Endothelial cell of umbilical vein (primary cell): ENCODE measurements around the gene ARHGAP10.

ENCODE experiments used
- EZH2 ChIP-seq: IDR thresholded peaks from 2 replicates; pipeline ENCODE4 v1.6.1; 2012; ENCODE audit warnings: borderline replicate concordance, low read depth, mild to moderate bottlenecking, moderate library complexity, low read length, inconsistent platforms; ENCODE audit not compliant: severe bottlenecking
- GATA2 ChIP-seq: IDR thresholded peaks from 2 replicates; pipeline ENCODE4 v1.7.0; 2011; ENCODE audit warnings: low read depth, mild to moderate bottlenecking, moderate library complexity, mixed read lengths, low read length; ENCODE audit not compliant: insufficient read length, insufficient read depth
- JUN ChIP-seq: IDR thresholded peaks from 2 replicates; pipeline ENCODE4 v1.6.1; 2011; ENCODE audit warnings: borderline replicate concordance, low read depth; ENCODE audit not compliant: insufficient read length, insufficient read depth
- MYC ChIP-seq: IDR thresholded peaks from one replicate; pipeline ENCODE4 v1.6.1; 2011; ENCODE audit warnings: mild to moderate bottlenecking, low read depth, low read length
- POLR2A ChIP-seq: IDR thresholded peaks from 2 replicates; pipeline ENCODE4 v1.6.1; 2012; ENCODE audit warnings: low read depth, mild to moderate bottlenecking, control low read depth, low read length
- POLR2AphosphoS5 ChIP-seq: IDR thresholded peaks from 2 replicates; pipeline ENCODE4 v1.6.1; 2012; ENCODE audit warnings: low read depth, mild to moderate bottlenecking, control low read depth, low read length, moderate library complexity; ENCODE audit not compliant: insufficient read depth
- TF ChIP-seq, protein P1 (sequence below), 2 donors: IDR thresholded peaks; 1 replicate in 1 of 2; 2 replicates in 1 of 2; pipeline ENCODE4 v1.5.1; 2011; ENCODE audit warnings: low read length in 2 of 2, mild to moderate bottlenecking in 2 of 2, moderate library complexity in 2 of 2, control low read depth in 1 of 2, inconsistent platforms in 1 of 2, low read depth in 1 of 2; ENCODE audit not compliant: insufficient read depth in 1 of 2; ENCODE audit errors: extremely low read depth in 1 of 2
- TF ChIP-seq, protein P2 (sequence below): IDR thresholded peaks from 2 replicates; pipeline ENCODE4 v1.6.1; 2011; ENCODE audit not compliant: insufficient read depth, insufficient read length

DNA sequence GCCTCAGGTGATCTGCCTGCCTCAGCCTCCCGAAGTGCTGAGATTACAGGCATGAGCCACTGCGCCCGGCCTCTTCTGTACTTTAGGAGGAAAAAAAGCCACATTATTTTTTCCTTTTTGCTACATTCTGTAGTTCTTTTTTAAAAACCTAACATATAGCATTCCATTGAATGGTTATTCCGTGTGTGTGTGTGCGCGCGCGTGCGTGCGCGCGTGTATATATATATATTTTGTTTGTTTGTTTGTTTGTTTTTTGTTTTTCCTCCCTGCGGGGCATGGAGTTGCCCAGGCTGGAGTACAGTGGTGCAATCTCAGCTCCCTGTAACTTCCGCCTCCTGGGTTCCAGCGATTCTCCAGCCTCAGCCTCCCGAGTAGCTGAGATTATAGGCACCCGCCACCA is 59.5 kb downstream of the ARHGAP10 start:
- TF ChIP-seq, protein P1, sequence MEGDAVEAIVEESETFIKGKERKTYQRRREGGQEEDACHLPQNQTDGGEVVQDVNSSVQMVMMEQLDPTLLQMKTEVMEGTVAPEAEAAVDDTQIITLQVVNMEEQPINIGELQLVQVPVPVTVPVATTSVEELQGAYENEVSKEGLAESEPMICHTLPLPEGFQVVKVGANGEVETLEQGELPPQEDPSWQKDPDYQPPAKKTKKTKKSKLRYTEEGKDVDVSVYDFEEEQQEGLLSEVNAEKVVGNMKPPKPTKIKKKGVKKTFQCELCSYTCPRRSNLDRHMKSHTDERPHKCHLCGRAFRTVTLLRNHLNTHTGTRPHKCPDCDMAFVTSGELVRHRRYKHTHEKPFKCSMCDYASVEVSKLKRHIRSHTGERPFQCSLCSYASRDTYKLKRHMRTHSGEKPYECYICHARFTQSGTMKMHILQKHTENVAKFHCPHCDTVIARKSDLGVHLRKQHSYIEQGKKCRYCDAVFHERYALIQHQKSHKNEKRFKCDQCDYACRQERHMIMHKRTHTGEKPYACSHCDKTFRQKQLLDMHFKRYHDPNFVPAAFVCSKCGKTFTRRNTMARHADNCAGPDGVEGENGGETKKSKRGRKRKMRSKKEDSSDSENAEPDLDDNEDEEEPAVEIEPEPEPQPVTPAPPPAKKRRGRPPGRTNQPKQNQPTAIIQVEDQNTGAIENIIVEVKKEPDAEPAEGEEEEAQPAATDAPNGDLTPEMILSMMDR (IDR thresholded peaks at IDR 0.05; ENCODE audit: extremely low read depth in 1 of 2, insufficient read depth in 1 of 2, low read depth in 1 of 2, low read length in 2 of 2), result no peak
- TF ChIP-seq MYC (no peak), POLR2A (no peak), EZH2 (no peak), POLR2AphosphoS5 (no peak), JUN (no peak), GATA2 (no peak)
- TF ChIP-seq, protein P2, sequence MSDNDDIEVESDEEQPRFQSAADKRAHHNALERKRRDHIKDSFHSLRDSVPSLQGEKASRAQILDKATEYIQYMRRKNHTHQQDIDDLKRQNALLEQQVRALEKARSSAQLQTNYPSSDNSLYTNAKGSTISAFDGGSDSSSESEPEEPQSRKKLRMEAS, result no peak
